HG03280 (cell line): Measurements from ENCODE around the gene SLC4A11.

Source experiments
- ATAC-seq: cut with Tn5 transposase; IDR thresholded peaks from one replicate; pipeline ENCODE4 v1.9.1; 2021; ENCODE audit warnings: mild to moderate bottlenecking, moderate library complexity; ENCODE audit not compliant: unreplicated experiment

Gene SLC4A11

GRCh38 chr20:3177746-3178485 is 61.1 kb downstream of the SLC4A11 start:
- ATAC-seq: no peak
